WTC11 (cell line): ENCODE data around the gene P2RX3. TPM values are rescaled to one million over a fixed set of nuclear protein-coding genes. Genes with fewer than 3 reads are reported as not detected.

Source experiments
- ATAC-seq: fragments of 200-7000 bp; cut with Tn5 transposase; 2 replicates; pipeline ENCODE4 v1.10.0; 2021; ENCODE audit warnings: mild to moderate bottlenecking, moderate library complexity
- CTCF ChIA-PET: fragments of 300-600 bp; sonication (Branson Sonifier 250); formaldehyde crosslinking; loops from one replicate; lab custom pipeline; 2021; ENCODE audit warnings: antibody characterized with exemption; lab: Charles Lee
- POLR2A ChIA-PET: fragments of 350-600 bp; sonication (Branson Sonifier 250); formaldehyde crosslinking; loops from one replicate; lab custom pipeline; 2021; ENCODE audit warnings: antibody characterized with exemption; lab: Charles Lee
- DNase-seq: peaks from one replicate; pipeline ENCODE4 v3.0.0; 2021; ENCODE audit warnings: low spot score
- H3K27ac Mint-ChIP-seq: 2 replicates; pipeline ENCODE4 v1.8.0; 2021; ENCODE audit warnings: mixed read lengths
- H3K27me3 Mint-ChIP-seq: 2 replicates; pipeline ENCODE4 v1.8.0; 2021; ENCODE audit warnings: low read depth, mild to moderate bottlenecking, moderate library complexity, mixed read lengths
- H3K36me3 Mint-ChIP-seq: 2 replicates; pipeline ENCODE4 v1.8.0; 2021; ENCODE audit warnings: mixed read lengths
- H3K4me1 Mint-ChIP-seq: 2 replicates; pipeline ENCODE4 v1.8.0; 2022; ENCODE audit warnings: mixed read lengths
- H3K4me3 Mint-ChIP-seq: 2 replicates; pipeline ENCODE4 v1.8.0; 2021; ENCODE audit warnings: mild to moderate bottlenecking, moderate library complexity, mixed read lengths
- H3K9me3 Mint-ChIP-seq: 2 replicates; pipeline ENCODE4 v1.8.0; 2021; ENCODE audit warnings: mixed read lengths
- AFF4 ChIP-seq: sonication (generic); formaldehyde crosslinking; IDR thresholded peaks from 2 replicates; pipeline ENCODE4 v1.8.1; 2023; ENCODE audit warnings: mild to moderate bottlenecking, missing genetic modification reagents, borderline replicate concordance
- GTF2I ChIP-seq: fragments of 250-450 bp; sonication (Bioruptor Pico); conservative IDR thresholded peaks from 2 replicates; pipeline ENCODE4 v1.4.0; 2021; ENCODE audit warnings: mild to moderate bottlenecking
- IRF1 ChIP-seq: sonication (generic); formaldehyde crosslinking; IDR thresholded peaks from 2 replicates; pipeline ENCODE4 v1.8.0; 2023; ENCODE audit warnings: missing genetic modification reagents
- NR1H2 ChIP-seq: sonication (generic); formaldehyde crosslinking; IDR thresholded peaks from 2 replicates; pipeline ENCODE4 v1.9.0; 2021; ENCODE audit warnings: mild to moderate bottlenecking, moderate library complexity, missing genetic modification reagents
- NR2C2 ChIP-seq: sonication (generic); formaldehyde crosslinking; IDR thresholded peaks from 2 replicates; pipeline ENCODE4 v1.8.0; 2022; ENCODE audit warnings: mild to moderate bottlenecking, missing genetic modification reagents
- PREB ChIP-seq: sonication (generic); formaldehyde crosslinking; IDR thresholded peaks from 2 replicates; pipeline ENCODE4 v1.8.1; 2022; ENCODE audit warnings: mild to moderate bottlenecking, missing genetic modification reagents, moderate library complexity, borderline replicate concordance
- RELA ChIP-seq: sonication (generic); formaldehyde crosslinking; IDR thresholded peaks from 2 replicates; pipeline ENCODE4 v1.8.1; 2022; ENCODE audit warnings: missing genetic modification reagents, mild to moderate bottlenecking, borderline replicate concordance
- SMAD3 ChIP-seq: sonication (generic); formaldehyde crosslinking; IDR thresholded peaks from 2 replicates; pipeline ENCODE4 v1.8.0; 2022; ENCODE audit warnings: missing genetic modification reagents, mild to moderate bottlenecking, borderline replicate concordance
- SMAD4 ChIP-seq: sonication (generic); formaldehyde crosslinking; IDR thresholded peaks from 2 replicates; pipeline ENCODE4 v1.8.0; 2022; ENCODE audit warnings: mild to moderate bottlenecking, missing genetic modification reagents
- ZNF396 ChIP-seq: fragments of 250-450 bp; sonication (Bioruptor Pico); IDR thresholded peaks from 2 replicates; pipeline ENCODE4 v1.8.0; 2021; ENCODE audit warnings: mild to moderate bottlenecking, moderate library complexity, borderline replicate concordance
- ZNF512 ChIP-seq: sonication (generic); formaldehyde crosslinking; IDR thresholded peaks from 2 replicates; pipeline ENCODE4 v1.8.1; 2022; ENCODE audit warnings: missing genetic modification reagents, borderline replicate concordance
- ZNF671 ChIP-seq: fragments of 250-450 bp; sonication (Bioruptor Pico); IDR thresholded peaks from 2 replicates; pipeline ENCODE4 v1.8.0; 2021; ENCODE audit warnings: mild to moderate bottlenecking
- total RNA-seq: library from RNA; stranded (reverse); gene quantifications from 3 replicates; pipeline ENCODE4 v1.2.3, GENCODE V29; 2021
- TF ChIP-seq, protein P1 (sequence below): fragments of 250-450 bp; sonication (Bioruptor Pico); IDR thresholded peaks from 2 replicates; pipeline ENCODE4 v1.9.0; 2021; ENCODE audit warnings: moderate library complexity, mild to moderate bottlenecking, inconsistent platforms, borderline replicate concordance
- TF ChIP-seq, protein P2 (sequence below): fragments of 250-450 bp; sonication (Bioruptor Pico); IDR thresholded peaks from 2 replicates; pipeline ENCODE4 v1.8.0; 2021; ENCODE audit warnings: mild to moderate bottlenecking
- TF ChIP-seq, protein P3 (sequence below): fragments of 250-450 bp; sonication (Bioruptor Pico); conservative IDR thresholded peaks from 2 replicates; pipeline ENCODE4 v1.9.0; 2021; ENCODE audit warnings: mild to moderate bottlenecking
- TF ChIP-seq, protein P4 (sequence below): sonication (generic); formaldehyde crosslinking; IDR thresholded peaks from 2 replicates; pipeline ENCODE4 v1.8.1; 2022; ENCODE audit warnings: mild to moderate bottlenecking, moderate library complexity, missing genetic modification reagents
- TF ChIP-seq, protein P5 (sequence below): sonication (generic); formaldehyde crosslinking; conservative IDR thresholded peaks from 2 replicates; pipeline ENCODE4 v1.8.1; 2023; ENCODE audit warnings: mild to moderate bottlenecking, low read depth, missing genetic modification reagents, moderate library complexity

The P2RX3 gene
- total RNA-seq, 1 experiment from 2014 or later, result 0.26 TPM

DNA sequence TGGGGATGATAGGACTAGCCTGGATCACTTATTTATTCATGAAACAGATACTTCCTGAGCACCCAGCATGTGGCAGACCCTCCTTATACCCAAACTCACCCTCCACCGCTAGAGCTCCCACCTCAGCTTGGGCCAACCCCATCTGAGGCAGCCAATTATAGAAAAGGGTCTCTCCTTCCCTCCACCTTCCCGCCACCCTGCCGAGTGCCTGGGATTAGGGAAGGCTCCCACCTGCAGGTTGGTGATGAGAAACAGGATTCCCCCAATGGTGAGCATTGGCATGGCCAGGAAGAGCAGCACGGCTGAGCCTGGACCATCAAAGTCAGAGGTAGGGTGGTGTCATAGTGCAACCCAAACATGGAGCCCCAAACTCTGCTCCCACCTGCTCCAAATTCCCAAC is 82.9 kb downstream of the P2RX3 start:
- Mint-ChIP-seq H3K4me1 (peaks cover 13% of the 10 kb centered on the region), H3K4me3 (no peak overlapping the region), H3K27me3 (peaks cover 6% of the 10 kb centered on the region), H3K27ac (no peak overlapping the region), H3K36me3 (peaks cover 38% of the 10 kb centered on the region), H3K9me3 (no peaks in the 10 kb centered on the region)
- POLR2A ChIA-PET, result no interaction called here
- ATAC-seq, result no peak
- no peak for TF ChIP-seq RELA (CRISPR knock-in tag)
- no peak for TF ChIP-seq NR2C2 (CRISPR knock-in tag)
- no peak for TF ChIP-seq NR1H2 (CRISPR knock-in tag)
- TF ChIP-seq, protein P1, sequence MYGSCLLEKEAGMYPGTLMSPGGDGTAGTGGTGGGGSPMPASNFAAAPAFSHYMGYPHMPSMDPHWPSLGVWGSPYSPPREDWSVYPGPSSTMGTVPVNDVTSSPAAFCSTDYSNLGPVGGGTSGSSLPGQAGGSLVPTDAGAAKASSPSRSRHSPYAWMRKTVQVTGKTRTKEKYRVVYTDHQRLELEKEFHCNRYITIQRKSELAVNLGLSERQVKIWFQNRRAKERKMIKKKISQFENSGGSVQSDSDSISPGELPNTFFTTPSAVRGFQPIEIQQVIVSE (CRISPR knock-in tag), result no peak
- TF ChIP-seq, protein P2, sequence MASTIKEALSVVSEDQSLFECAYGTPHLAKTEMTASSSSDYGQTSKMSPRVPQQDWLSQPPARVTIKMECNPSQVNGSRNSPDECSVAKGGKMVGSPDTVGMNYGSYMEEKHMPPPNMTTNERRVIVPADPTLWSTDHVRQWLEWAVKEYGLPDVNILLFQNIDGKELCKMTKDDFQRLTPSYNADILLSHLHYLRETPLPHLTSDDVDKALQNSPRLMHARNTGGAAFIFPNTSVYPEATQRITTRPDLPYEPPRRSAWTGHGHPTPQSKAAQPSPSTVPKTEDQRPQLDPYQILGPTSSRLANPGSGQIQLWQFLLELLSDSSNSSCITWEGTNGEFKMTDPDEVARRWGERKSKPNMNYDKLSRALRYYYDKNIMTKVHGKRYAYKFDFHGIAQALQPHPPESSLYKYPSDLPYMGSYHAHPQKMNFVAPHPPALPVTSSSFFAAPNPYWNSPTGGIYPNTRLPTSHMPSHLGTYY (CRISPR knock-in tag), result no peak
- TF ChIP-seq ZNF671 (CRISPR knock-in tag), result no peak
- TF ChIP-seq, protein P3, sequence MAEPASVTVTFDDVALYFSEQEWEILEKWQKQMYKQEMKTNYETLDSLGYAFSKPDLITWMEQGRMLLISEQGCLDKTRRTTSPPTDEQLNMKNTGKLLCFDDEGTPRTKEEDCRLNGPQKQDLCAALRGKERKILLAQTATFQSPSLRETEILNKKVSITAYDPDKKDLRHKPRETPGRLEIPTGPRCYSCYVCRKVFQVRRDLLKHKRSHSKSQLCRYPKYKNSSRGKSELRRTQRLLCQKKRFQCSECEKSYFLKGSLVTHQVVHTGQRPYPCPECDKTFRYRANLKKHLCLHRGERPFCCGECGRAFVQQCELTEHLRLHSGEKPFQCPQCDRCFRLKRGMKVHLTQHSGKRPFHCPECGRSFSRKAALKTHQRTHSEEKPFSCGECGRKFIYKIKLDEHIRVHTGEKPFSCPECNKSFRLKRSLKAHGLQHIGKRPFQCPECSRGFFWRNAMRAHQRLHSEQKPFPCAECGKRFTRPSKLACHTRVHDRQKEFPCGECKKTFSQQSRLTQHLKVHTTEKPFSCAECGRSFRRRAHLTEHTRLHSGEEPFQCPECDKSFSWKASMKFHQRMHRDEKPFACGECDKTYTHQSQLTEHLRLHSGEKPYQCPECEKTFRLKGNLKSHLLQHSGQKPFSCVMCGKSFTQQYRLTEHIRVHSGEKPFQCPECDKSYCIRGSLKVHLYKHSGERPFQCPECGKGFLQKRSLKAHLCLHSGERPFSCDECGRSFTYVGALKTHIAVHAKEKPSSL (CRISPR knock-in tag), result no peak
- TF ChIP-seq AFF4 (CRISPR knock-in tag), result no peak
- TF ChIP-seq SMAD3, result no peak
- TF ChIP-seq SMAD4 (CRISPR knock-in tag), result no peak
- TF ChIP-seq, protein P4, sequence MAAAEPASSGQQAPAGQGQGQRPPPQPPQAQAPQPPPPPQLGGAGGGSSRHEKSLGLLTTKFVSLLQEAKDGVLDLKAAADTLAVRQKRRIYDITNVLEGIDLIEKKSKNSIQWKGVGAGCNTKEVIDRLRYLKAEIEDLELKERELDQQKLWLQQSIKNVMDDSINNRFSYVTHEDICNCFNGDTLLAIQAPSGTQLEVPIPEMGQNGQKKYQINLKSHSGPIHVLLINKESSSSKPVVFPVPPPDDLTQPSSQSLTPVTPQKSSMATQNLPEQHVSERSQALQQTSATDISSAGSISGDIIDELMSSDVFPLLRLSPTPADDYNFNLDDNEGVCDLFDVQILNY (CRISPR knock-in tag), result no peak
- TF ChIP-seq ZNF396, result no peak
- TF ChIP-seq, protein P5, sequence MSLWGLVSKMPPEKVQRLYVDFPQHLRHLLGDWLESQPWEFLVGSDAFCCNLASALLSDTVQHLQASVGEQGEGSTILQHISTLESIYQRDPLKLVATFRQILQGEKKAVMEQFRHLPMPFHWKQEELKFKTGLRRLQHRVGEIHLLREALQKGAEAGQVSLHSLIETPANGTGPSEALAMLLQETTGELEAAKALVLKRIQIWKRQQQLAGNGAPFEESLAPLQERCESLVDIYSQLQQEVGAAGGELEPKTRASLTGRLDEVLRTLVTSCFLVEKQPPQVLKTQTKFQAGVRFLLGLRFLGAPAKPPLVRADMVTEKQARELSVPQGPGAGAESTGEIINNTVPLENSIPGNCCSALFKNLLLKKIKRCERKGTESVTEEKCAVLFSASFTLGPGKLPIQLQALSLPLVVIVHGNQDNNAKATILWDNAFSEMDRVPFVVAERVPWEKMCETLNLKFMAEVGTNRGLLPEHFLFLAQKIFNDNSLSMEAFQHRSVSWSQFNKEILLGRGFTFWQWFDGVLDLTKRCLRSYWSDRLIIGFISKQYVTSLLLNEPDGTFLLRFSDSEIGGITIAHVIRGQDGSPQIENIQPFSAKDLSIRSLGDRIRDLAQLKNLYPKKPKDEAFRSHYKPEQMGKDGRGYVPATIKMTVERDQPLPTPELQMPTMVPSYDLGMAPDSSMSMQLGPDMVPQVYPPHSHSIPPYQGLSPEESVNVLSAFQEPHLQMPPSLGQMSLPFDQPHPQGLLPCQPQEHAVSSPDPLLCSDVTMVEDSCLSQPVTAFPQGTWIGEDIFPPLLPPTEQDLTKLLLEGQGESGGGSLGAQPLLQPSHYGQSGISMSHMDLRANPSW (CRISPR knock-in tag), result no peak
- TF ChIP-seq GTF2I, result no peak
- TF ChIP-seq PREB (CRISPR knock-in tag), result no peak
- no peak for TF ChIP-seq ZNF512 (CRISPR knock-in tag)
- no peak for TF ChIP-seq IRF1 (CRISPR knock-in tag)
- DNase-seq, result no peak
- CTCF ChIA-PET, result no interaction called here
